Psoas muscle (tissue), 8 donors: ENCODE data around the gene KIAA0513. TPM values are rescaled to one million over a fixed set of nuclear protein-coding genes. Genes with fewer than 3 reads are reported as not detected.

Experiments used
- ATAC-seq, 4 donors: fragments of 200-7000 bp; cut with Tn5 transposase; one replicate each; pipeline ENCODE4 v1.9.1; 2020; ENCODE audit warnings: moderate library complexity in 3 of 4, mild to moderate bottlenecking in 2 of 4
- DNase-seq, 2 donors: peaks; one replicate each; pipeline ENCODE4 v3.0.0-alpha.2; 2020
- H3K27ac ChIP-seq: fragments of 200-600 bp; one replicate; pipeline ENCODE4 v1.8.0; 2022
- H3K27me3 ChIP-seq, 3 donors: fragments of 200-600 bp in 1 of 3; one replicate each; pipeline versions ENCODE4 v1.6.1 to v1.8.0; 2013 to 2022; ENCODE audit warnings: low read length in 2 of 3, mild to moderate bottlenecking in 2 of 3, moderate library complexity in 1 of 3; ENCODE audit not compliant: insufficient read depth in 3 of 3
- H3K36me3 ChIP-seq, 2 donors: fragments of 200-600 bp in 1 of 2; one replicate each; pipeline versions ENCODE4 v1.6.1 to v1.8.0; 2013 to 2022; ENCODE audit warnings: low read depth in 1 of 2, mild to moderate bottlenecking in 1 of 2, moderate library complexity in 1 of 2; ENCODE audit not compliant: insufficient read depth in 1 of 2
- H3K4me1 ChIP-seq: fragments of 200-600 bp; one replicate; pipeline ENCODE4 v1.8.0; 2022
- H3K4me3 ChIP-seq: fragments of 200-600 bp; one replicate; pipeline ENCODE4 v1.8.0; 2022; ENCODE audit warnings: mild to moderate bottlenecking
- H3K9me3 ChIP-seq: fragments of 200-600 bp; one replicate; pipeline ENCODE4 v1.8.0; 2022
- CTCF ChIP-seq: fragments of 200-600 bp; IDR thresholded peaks from one replicate; pipeline ENCODE4 v1.8.0; 2022; ENCODE audit warnings: antibody characterized with exemption
- WGBS, 3 donors: extraction: QIAGEN DNeasy Blood & Tissue Kit; methylation state at CpG; one replicate each; pipeline versions ENCODE4 v1.1.6 to v1.1.7; 2013; 5-methylcytosine and 5-hydroxymethylcytosine counted together
- intact Hi-C, 2 donors: fragments of 100-400 bp; cut with DNase I; formaldehyde crosslinking; loops; one replicate each; pipeline versions ENCODE4 v1.11.0 to v1.14.2; 2022
- polyA plus RNA-seq, 3 donors: library from polyadenylated mRNA; stranded (reverse); fragments of 200-250 nt; gene quantifications; one replicate each; pipeline ENCODE4 v1.2.3, GENCODE V29; 2013
- total RNA-seq, 4 donors: library from RNA; stranded (reverse); fragmentation: NEBNext Ultra II Directional in 2 of 4; extraction: Animal tissue kit (Norgen Biotek cat#: 25700) in 2 of 4; gene quantifications; one replicate each; pipeline versions ENCODE4 v1.2.1 to v1.2.4, GENCODE V29; 2021 to 2023
- donor health status: healthy with polysubstance abuse.
- donor health status: DM: no; HTN: no; CAD: no; lungs with moderate emphysema.
- donor health status: Bipolar disorder and iron deficiency.
- donor health status: healthy.
- donor health status: DM: yes; HTN: yes; CAD: no.
- donor health status: DM: no; HTN: no; CAD: no.
- donor health status: DM: no; HTN: no; CAD: no.
- donor health status: DM: yes; HTN: yes; CAD: no.

Gene KIAA0513
- total and polyA plus RNA-seq, 7 donors = 3.6 to 18.2 (median 12.9) TPM

GRCh38 chr16:85045641-85046471, 18.3 kb downstream of the KIAA0513 start:
- DNase-seq = peak in 1 of 2 donors; percentile 29
- Histone ChIP-seq H3K4me3 (no peak overlapping the region), H3K27me3 (no peaks in the 10 kb centered on the region), H3K27ac (no peak overlapping the region), H3K36me3 (no peaks in the 10 kb centered on the region), H3K9me3 (no peaks in the 10 kb centered on the region), H3K4me1 (peaks cover 19% of the 10 kb centered on the region)
- intact Hi-C loops = no loop called here
- no peak for TF ChIP-seq CTCF
- no peak for ATAC-seq
- 86 to 90% (median 89%) methylated on average over 23 of the region's 23 CpGs for WGBS, 3 donors

- Histone ChIP-seq H3K36me3 (no peaks in the 10 kb centered on the region), H3K4me1 (peaks cover 19% of the 10 kb centered on the region), H3K4me3 (no peak overlapping the region), H3K27me3 (no peaks in the 10 kb centered on the region), H3K9me3 (no peaks in the 10 kb centered on the region), H3K27ac (no peak overlapping the region)
- TF ChIP-seq CTCF = no peak
- DNase-seq (peak in 1 of 2 donors; percentile 42), ATAC-seq (no peak)
- WGBS, 3 donors = 89 to 93% (median 92%) methylated on average over 8 of the region's 8 CpGs
- intact Hi-C loops = no loop called here
Measured at GRCh38 chr16:85046472-85046916, 18.9 kb downstream of the KIAA0513 start.

- no peaks in the 10 kb centered on the region for H3K36me3 ChIP-seq
- no peak overlapping the region for H3K4me3 ChIP-seq
- no peaks in the 10 kb centered on the region for H3K27me3 ChIP-seq
- H3K27ac ChIP-seq = no peak overlapping the region
- H3K4me1 ChIP-seq = peaks cover 12% of the 10 kb centered on the region
- WGBS, 3 donors = 85 to 89% (median 88%) methylated on average over 20 of the region's 20 CpGs
- TF ChIP-seq CTCF = no peak
- ATAC-seq (no peak), DNase-seq (peak in 1 of 2 donors; percentile 24)
- intact Hi-C loops = no loop called here
- H3K9me3 ChIP-seq = no peaks in the 10 kb centered on the region
Measured at GRCh38 chr16:85046931-85047866, 19.6 kb downstream of the KIAA0513 start.

GRCh38 chr16:85047867-85048455, 20.4 kb downstream of the KIAA0513 start:
- TF ChIP-seq CTCF = no peak
- ATAC-seq (no peak), DNase-seq (peak in 1 of 2 donors; percentile 40)
- Histone ChIP-seq H3K36me3 (no peaks in the 10 kb centered on the region), H3K27me3 (no peaks in the 10 kb centered on the region), H3K9me3 (no peaks in the 10 kb centered on the region), H3K4me1 (peaks cover 9% of the 10 kb centered on the region), H3K4me3 (no peak overlapping the region), H3K27ac (no peak overlapping the region)
- WGBS, 3 donors = 89 to 93% (median 92%) methylated on average over 11 of the region's 11 CpGs
- intact Hi-C loops = no loop called here
